ENCODE data around the gene CPXM2. TPM values are rescaled to one million over a fixed set of nuclear protein-coding genes. Genes with fewer than 3 reads are reported as not detected.
A peak's percentile ranks its signal among the peaks of the same experiment; 100 is the strongest.

The CPXM2 gene
- total RNA-seq, 5 donors from 2014 or later (not counting 1 experiment from before 2014, with no cell fraction given): not detected

GRCh38 chr10:123795196-123795780 lies 96.3 kb downstream of the CPXM2 start:
- POLR2A ChIA-PET: no interaction called here
- Mint-ChIP-seq H3K4me3 (no peak overlapping the region), H3K9me3 (peaks cover 0 to 5% (median 0%) of the 10 kb centered on the region in 3 donors)

GRCh38 chr10:123792248-123792978 lies 99.2 kb downstream of the CPXM2 start:
- no peaks in the 10 kb centered on the region for H3K4me1 ChIP-seq (ENCODE audit: control insufficient read depth in 1 of 2, extremely low read depth in 1 of 2, insufficient read depth in 2 of 2, low read length in 2 of 2)
- Mint-ChIP-seq H3K4me3 (no peak overlapping the region), H3K36me3 (no peaks in the 10 kb centered on the region), H3K9me3 (peaks cover 0 to 7% (median 0%) of the 10 kb centered on the region in 3 donors), H3K27ac (no peak overlapping the region), H3K27me3 (peaks cover 2 to 8% of the 10 kb centered on the region in 2 donors), H3K4me1 (no peaks in the 10 kb centered on the region)
- no peak overlapping the region for H3K4me3 ChIP-seq (ENCODE audit: control insufficient read depth in 1 of 2, extremely low read depth in 1 of 2, low read length in 1 of 2)
- no peak for DNase-seq
- WGBS (ENCODE audit: insufficient coverage): 79% methylated on average over 6 of the region's 11 CpGs
- ChIA-PET POLR2A (no interaction called here), CTCF (no interaction called here)
- peaks cover 0 to 8% of the 10 kb centered on the region in 2 experiments for H3K27me3 ChIP-seq (replicated peaks in 1 of 2; ENCODE audit: control insufficient read depth in 2 of 2, extremely low read depth in 1 of 2, insufficient read depth in 2 of 2, low read length in 1 of 2)
- H3K9me3 ChIP-seq: no peaks in the 10 kb centered on the region
- H3K36me3 ChIP-seq (ENCODE audit: control insufficient read depth in 2 of 2, extremely low read depth in 1 of 2, insufficient read depth in 1 of 2, low read length in 1 of 2): no peaks in the 10 kb centered on the region
- no peak overlapping the region for H3K27ac ChIP-seq (ENCODE audit: low read length)
- ATAC-seq (replicated peaks in 1 of 4): no peak

More at GRCh38 chr10:123795196-123795780, 96.3 kb downstream of the CPXM2 start:
- H3K27ac Mint-ChIP-seq: no peak overlapping the region
- H3K4me1 Mint-ChIP-seq: no peaks in the 10 kb centered on the region
- H3K9me3 ChIP-seq: no peaks in the 10 kb centered on the region
- H3K27me3 ChIP-seq (replicated peaks in 1 of 2; ENCODE audit: control insufficient read depth in 2 of 2, extremely low read depth in 1 of 2, insufficient read depth in 2 of 2, low read length in 1 of 2): peaks cover 0 to 3% of the 10 kb centered on the region in 2 experiments
- peaks cover 0 to 8% of the 10 kb centered on the region in 2 donors for H3K27me3 Mint-ChIP-seq
- ATAC-seq (replicated peaks in 1 of 4) (no peak), DNase-seq (no peak)
- no peak overlapping the region for H3K4me3 ChIP-seq (ENCODE audit: control insufficient read depth in 1 of 2, extremely low read depth in 1 of 2, low read length in 1 of 2)
- no peaks in the 10 kb centered on the region for H3K36me3 Mint-ChIP-seq
- no peaks in the 10 kb centered on the region for H3K4me1 ChIP-seq (ENCODE audit: control insufficient read depth in 1 of 2, extremely low read depth in 1 of 2, insufficient read depth in 2 of 2, low read length in 2 of 2)
- no peak overlapping the region for H3K27ac ChIP-seq (ENCODE audit: low read length)
- no peaks in the 10 kb centered on the region for H3K36me3 ChIP-seq (ENCODE audit: control insufficient read depth in 2 of 2, extremely low read depth in 1 of 2, insufficient read depth in 1 of 2, low read length in 1 of 2)
- WGBS (ENCODE audit: insufficient coverage): 79% methylated on average over 8 of the region's 10 CpGs
- CTCF ChIA-PET: no interaction called here

- CTCF ChIA-PET: no interaction called here
Measured at GRCh38 chr10:123790132-123790885, 101.3 kb downstream of the CPXM2 start.

GRCh38 chr10:123788981-123789380 lies 102.6 kb downstream of the CPXM2 start:
- Histone ChIP-seq H3K27me3 (replicated peaks in 1 of 2; ENCODE audit: control insufficient read depth in 2 of 2, extremely low read depth in 1 of 2, insufficient read depth in 2 of 2, low read length in 1 of 2) (peaks cover 0 to 14% of the 10 kb centered on the region in 2 experiments), H3K36me3 (ENCODE audit: control insufficient read depth in 2 of 2, extremely low read depth in 1 of 2, insufficient read depth in 1 of 2, low read length in 1 of 2) (no peaks in the 10 kb centered on the region), H3K4me3 (ENCODE audit: control insufficient read depth in 1 of 2, extremely low read depth in 1 of 2, low read length in 1 of 2) (no peak overlapping the region), H3K9me3 (no peaks in the 10 kb centered on the region), H3K27ac (ENCODE audit: low read length) (no peak overlapping the region), H3K4me1 (ENCODE audit: control insufficient read depth in 1 of 2, extremely low read depth in 1 of 2, insufficient read depth in 2 of 2, low read length in 2 of 2) (no peaks in the 10 kb centered on the region)
- Mint-ChIP-seq H3K36me3 (no peaks in the 10 kb centered on the region), H3K4me1 (no peaks in the 10 kb centered on the region), H3K4me3 (no peak overlapping the region), H3K27me3 (peaks cover 6 to 16% of the 10 kb centered on the region in 2 donors), H3K27ac (no peak overlapping the region), H3K9me3 (peaks cover 0 to 7% (median 0%) of the 10 kb centered on the region in 3 donors)
- POLR2A ChIA-PET: interaction anchor here in 1 of 2 donors (0.7 kb wide), 1 partner anchor 88 kb away, joined by 4 read pairs; no protein-coding TSS in a partner anchor
- ATAC-seq (replicated peaks in 1 of 4): no peak
- CTCF ChIA-PET: interaction anchor here in 1 of 2 donors (0.6 kb wide), 1 partner anchor 1123 kb away, joined by 6 read pairs; no protein-coding TSS in a partner anchor
- DNase-seq: no peak
- 62% methylated on average over 5 of the region's 5 CpGs for WGBS (ENCODE audit: insufficient coverage)

More at GRCh38 chr10:123790132-123790885, 101.3 kb downstream of the CPXM2 start:
- no peak overlapping the region for H3K27ac Mint-ChIP-seq
- Histone ChIP-seq H3K4me1 (ENCODE audit: control insufficient read depth in 1 of 2, extremely low read depth in 1 of 2, insufficient read depth in 2 of 2, low read length in 2 of 2) (no peaks in the 10 kb centered on the region), H3K36me3 (ENCODE audit: control insufficient read depth in 2 of 2, extremely low read depth in 1 of 2, insufficient read depth in 1 of 2, low read length in 1 of 2) (no peaks in the 10 kb centered on the region), H3K27ac (ENCODE audit: low read length) (no peak overlapping the region), H3K4me3 (ENCODE audit: control insufficient read depth in 1 of 2, extremely low read depth in 1 of 2, low read length in 1 of 2) (no peak overlapping the region), H3K9me3 (no peaks in the 10 kb centered on the region), H3K27me3 (replicated peaks in 1 of 2; ENCODE audit: control insufficient read depth in 2 of 2, extremely low read depth in 1 of 2, insufficient read depth in 2 of 2, low read length in 1 of 2) (peaks cover 0 to 14% of the 10 kb centered on the region in 2 experiments)
- H3K4me3 Mint-ChIP-seq: no peak overlapping the region
- no peaks in the 10 kb centered on the region for H3K4me1 Mint-ChIP-seq
- peaks cover 0 to 7% (median 0%) of the 10 kb centered on the region in 3 donors for H3K9me3 Mint-ChIP-seq
- 71% methylated on average over 5 of the region's 13 CpGs for WGBS (ENCODE audit: insufficient coverage)
- peaks cover 6 to 12% of the 10 kb centered on the region in 2 donors for H3K27me3 Mint-ChIP-seq
- DNase-seq (no peak), ATAC-seq (replicated peaks in 1 of 4) (no peak)
- no peaks in the 10 kb centered on the region for H3K36me3 Mint-ChIP-seq
- POLR2A ChIA-PET: no interaction called here

- Mint-ChIP-seq H3K9me3 (peaks cover 0 to 7% (median 0%) of the 10 kb centered on the region in 3 donors), H3K4me3 (no peak overlapping the region), H3K36me3 (no peaks in the 10 kb centered on the region), H3K27me3 (peaks cover 8 to 23% of the 10 kb centered on the region in 2 donors), H3K27ac (no peak overlapping the region), H3K4me1 (no peaks in the 10 kb centered on the region)
- no peaks in the 10 kb centered on the region for H3K4me1 ChIP-seq (ENCODE audit: control insufficient read depth in 1 of 2, extremely low read depth in 1 of 2, insufficient read depth in 2 of 2, low read length in 2 of 2)
- no peak for DNase-seq
- CTCF ChIA-PET: no interaction called here
- no peaks in the 10 kb centered on the region for H3K9me3 ChIP-seq
- no peak overlapping the region for H3K27ac ChIP-seq (ENCODE audit: low read length)
- no peak overlapping the region for H3K4me3 ChIP-seq (ENCODE audit: control insufficient read depth in 1 of 2, extremely low read depth in 1 of 2, low read length in 1 of 2)
- peaks cover 0 to 12% of the 10 kb centered on the region in 2 experiments for H3K27me3 ChIP-seq (replicated peaks in 1 of 2; ENCODE audit: control insufficient read depth in 2 of 2, extremely low read depth in 1 of 2, insufficient read depth in 2 of 2, low read length in 1 of 2)
- POLR2A ChIA-PET: no interaction called here
- ATAC-seq (replicated peaks in 1 of 4): no peak
- no CpG with 5 or more reads among the region's 5 CpGs for WGBS (ENCODE audit: insufficient coverage)
- H3K36me3 ChIP-seq (ENCODE audit: control insufficient read depth in 2 of 2, extremely low read depth in 1 of 2, insufficient read depth in 1 of 2, low read length in 1 of 2): no peaks in the 10 kb centered on the region
Measured at GRCh38 chr10:123787566-123787965, 104.0 kb downstream of the CPXM2 start.

- no peaks in the 10 kb centered on the region for H3K36me3 ChIP-seq (ENCODE audit: control insufficient read depth in 2 of 2, extremely low read depth in 1 of 2, insufficient read depth in 1 of 2, low read length in 1 of 2)
- Mint-ChIP-seq H3K9me3 (peaks cover 0 to 7% (median 0%) of the 10 kb centered on the region in 3 donors), H3K36me3 (no peaks in the 10 kb centered on the region), H3K27ac (no peak overlapping the region), H3K4me3 (no peak overlapping the region), H3K4me1 (no peaks in the 10 kb centered on the region), H3K27me3 (peaks cover 8 to 23% of the 10 kb centered on the region in 2 donors)
- H3K4me1 ChIP-seq (ENCODE audit: control insufficient read depth in 1 of 2, extremely low read depth in 1 of 2, insufficient read depth in 2 of 2, low read length in 2 of 2): no peaks in the 10 kb centered on the region
- DNase-seq: peak in 1 of 35 experiments; percentile 0
- no peak overlapping the region for H3K4me3 ChIP-seq (ENCODE audit: control insufficient read depth in 1 of 2, extremely low read depth in 1 of 2, low read length in 1 of 2)
- WGBS (ENCODE audit: insufficient coverage): 10% methylated on average over 1 of the region's 1 CpG
- H3K9me3 ChIP-seq: no peaks in the 10 kb centered on the region
- no peak for ATAC-seq (replicated peaks in 1 of 4)
- no peak overlapping the region for H3K27ac ChIP-seq (ENCODE audit: low read length)
- POLR2A ChIA-PET: no interaction called here
- CTCF ChIA-PET: no interaction called here
- peaks cover 0 to 12% of the 10 kb centered on the region in 2 experiments for H3K27me3 ChIP-seq (replicated peaks in 1 of 2; ENCODE audit: control insufficient read depth in 2 of 2, extremely low read depth in 1 of 2, insufficient read depth in 2 of 2, low read length in 1 of 2)
Measured at GRCh38 chr10:123786896-123787295, 104.7 kb downstream of the CPXM2 start.

All from T-cell (primary cell).